HEK293 (cell line): Measurements from ENCODE around the gene ESCO1.

Experiments used
- EGR2 ChIP-seq: fragments of 450-650 bp; formaldehyde crosslinking; IDR thresholded peaks from 2 replicates; pipeline ENCODE4 v1.5.1; 2016; ENCODE audit warnings: low read depth, missing biosample characterization, missing genetic modification characterization
- HOXC10 ChIP-seq: sonication (generic); formaldehyde crosslinking; IDR thresholded peaks from 2 replicates; pipeline ENCODE4 v1.8.1; 2023; ENCODE audit warnings: mild to moderate bottlenecking, missing genetic modification reagents
- OSR2 ChIP-seq: fragments of 450-650 bp; formaldehyde crosslinking; IDR thresholded peaks from 2 replicates; pipeline ENCODE4 v1.5.1; 2016; ENCODE audit warnings: missing biosample characterization, missing genetic modification characterization
- ZNF121 ChIP-seq: fragments of 450-650 bp; formaldehyde crosslinking; IDR thresholded peaks from 2 replicates; pipeline ENCODE4 v1.5.1; 2016; ENCODE audit warnings: missing biosample characterization, missing genetic modification characterization
- ZNF266 ChIP-seq: fragments of 450-650 bp; formaldehyde crosslinking; IDR thresholded peaks from 2 replicates; pipeline ENCODE4 v1.5.1; 2016; ENCODE audit warnings: missing biosample characterization, missing genetic modification characterization, low read depth
- ZNF335 ChIP-seq: fragments of 450-650 bp; formaldehyde crosslinking; conservative IDR thresholded peaks from 2 replicates; pipeline ENCODE4 v1.5.1; 2016; ENCODE audit warnings: missing biosample characterization, missing genetic modification characterization
- ZNF341 ChIP-seq: fragments of 450-650 bp; formaldehyde crosslinking; IDR thresholded peaks from 2 replicates; pipeline ENCODE4; 2016; ENCODE audit warnings: low read depth, missing biosample characterization, missing genetic modification characterization
- ZNF404 ChIP-seq: fragments of 450-650 bp; formaldehyde crosslinking; IDR thresholded peaks from 2 replicates; pipeline ENCODE4 v1.5.1; 2017; ENCODE audit warnings: missing biosample characterization, missing genetic modification characterization
- ZNF514 ChIP-seq: fragments of 450-650 bp; formaldehyde crosslinking; IDR thresholded peaks from 2 replicates; pipeline ENCODE4 v1.5.1; 2016; ENCODE audit warnings: missing biosample characterization, missing genetic modification characterization
- ZNF521 ChIP-seq: fragments of 450-650 bp; formaldehyde crosslinking; IDR thresholded peaks from 2 replicates; pipeline ENCODE4 v1.5.1; 2017; ENCODE audit warnings: missing biosample characterization, mild to moderate bottlenecking, missing genetic modification characterization
- ZNF549 ChIP-seq: fragments of 450-650 bp; IDR thresholded peaks from 2 replicates; pipeline ENCODE4 v1.5.1; 2018; ENCODE audit warnings: missing biosample characterization, missing genetic modification characterization, mild to moderate bottlenecking, inconsistent platforms, moderate library complexity
- ZNF629 ChIP-seq: fragments of 450-650 bp; formaldehyde crosslinking; IDR thresholded peaks from 2 replicates; pipeline ENCODE4 v1.5.1; 2017; ENCODE audit warnings: missing biosample characterization, missing genetic modification characterization
- ZNF639 ChIP-seq: fragments of 450-650 bp; formaldehyde crosslinking; IDR thresholded peaks from 2 replicates; pipeline ENCODE4 v1.5.1; 2016; ENCODE audit warnings: missing biosample characterization, missing genetic modification characterization
- ZNF658 ChIP-seq: fragments of 450-650 bp; formaldehyde crosslinking; IDR thresholded peaks from 2 replicates; pipeline ENCODE4; 2016; ENCODE audit warnings: missing biosample characterization, missing genetic modification characterization
- ZNF670 ChIP-seq: fragments of 450-650 bp; formaldehyde crosslinking; IDR thresholded peaks from 2 replicates; pipeline ENCODE4 v1.5.1; 2016; ENCODE audit warnings: missing biosample characterization, missing genetic modification characterization, low read depth
- ZSCAN18 ChIP-seq: fragments of 450-650 bp; formaldehyde crosslinking; IDR thresholded peaks from 2 replicates; pipeline ENCODE4 v1.5.1; 2016; ENCODE audit warnings: missing biosample characterization, missing genetic modification characterization
- ZSCAN30 ChIP-seq: fragments of 450-650 bp; IDR thresholded peaks from 2 replicates; pipeline ENCODE4 v1.5.1; 2018; ENCODE audit warnings: missing biosample characterization, mild to moderate bottlenecking, missing genetic modification characterization, moderate library complexity
- TF ChIP-seq, protein P1 (sequence below): fragments of 450-650 bp; formaldehyde crosslinking; IDR thresholded peaks from 2 replicates; pipeline ENCODE4 v1.5.1; 2016; ENCODE audit warnings: missing biosample characterization, missing genetic modification characterization, borderline replicate concordance
- TF ChIP-seq, protein P2 (sequence below): fragments of 450-650 bp; formaldehyde crosslinking; IDR thresholded peaks from 2 replicates; pipeline ENCODE4 v1.5.1; 2016; ENCODE audit warnings: missing biosample characterization, missing genetic modification characterization
- TF ChIP-seq, protein P3 (sequence below): fragments of 450-650 bp; formaldehyde crosslinking; IDR thresholded peaks from 2 replicates; pipeline ENCODE4 v1.5.1; 2016; ENCODE audit warnings: missing biosample characterization, missing genetic modification characterization, low read depth
- TF ChIP-seq, protein P4 (sequence below): fragments of 450-650 bp; formaldehyde crosslinking; IDR thresholded peaks from 2 replicates; pipeline ENCODE4 v1.5.1; 2017; ENCODE audit warnings: missing biosample characterization, missing genetic modification characterization
- TF ChIP-seq, protein P5 (sequence below): fragments of 450-650 bp; formaldehyde crosslinking; IDR thresholded peaks from 2 replicates; pipeline ENCODE4 v1.5.1; 2016; ENCODE audit warnings: missing biosample characterization, missing genetic modification characterization

The ESCO1 gene

GRCh38 chr18:21600526-21601410, at the start of gene ESCO1 (continued):
- TF ChIP-seq, protein P1, sequence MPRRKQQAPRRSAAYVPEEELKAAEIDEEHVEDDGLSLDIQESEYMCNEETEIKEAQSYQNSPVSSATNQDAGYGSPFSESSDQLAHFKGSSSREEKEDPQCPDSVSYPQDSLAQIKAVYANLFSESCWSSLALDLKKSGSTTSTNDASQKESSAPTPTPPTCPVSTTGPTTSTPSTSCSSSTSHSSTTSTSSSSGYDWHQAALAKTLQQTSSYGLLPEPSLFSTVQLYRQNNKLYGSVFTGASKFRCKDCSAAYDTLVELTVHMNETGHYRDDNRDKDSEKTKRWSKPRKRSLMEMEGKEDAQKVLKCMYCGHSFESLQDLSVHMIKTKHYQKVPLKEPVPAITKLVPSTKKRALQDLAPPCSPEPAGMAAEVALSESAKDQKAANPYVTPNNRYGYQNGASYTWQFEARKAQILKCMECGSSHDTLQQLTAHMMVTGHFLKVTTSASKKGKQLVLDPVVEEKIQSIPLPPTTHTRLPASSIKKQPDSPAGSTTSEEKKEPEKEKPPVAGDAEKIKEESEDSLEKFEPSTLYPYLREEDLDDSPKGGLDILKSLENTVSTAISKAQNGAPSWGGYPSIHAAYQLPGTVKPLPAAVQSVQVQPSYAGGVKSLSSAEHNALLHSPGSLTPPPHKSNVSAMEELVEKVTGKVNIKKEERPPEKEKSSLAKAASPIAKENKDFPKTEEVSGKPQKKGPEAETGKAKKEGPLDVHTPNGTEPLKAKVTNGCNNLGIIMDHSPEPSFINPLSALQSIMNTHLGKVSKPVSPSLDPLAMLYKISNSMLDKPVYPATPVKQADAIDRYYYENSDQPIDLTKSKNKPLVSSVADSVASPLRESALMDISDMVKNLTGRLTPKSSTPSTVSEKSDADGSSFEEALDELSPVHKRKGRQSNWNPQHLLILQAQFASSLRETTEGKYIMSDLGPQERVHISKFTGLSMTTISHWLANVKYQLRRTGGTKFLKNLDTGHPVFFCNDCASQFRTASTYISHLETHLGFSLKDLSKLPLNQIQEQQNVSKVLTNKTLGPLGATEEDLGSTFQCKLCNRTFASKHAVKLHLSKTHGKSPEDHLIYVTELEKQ (tag by site-specific recombination) = no peak
- TF ChIP-seq ZNF404 (tag by site-specific recombination) = no peak
- no peak; the same call in 1 of the 2 replicates for TF ChIP-seq EGR2 (tag by site-specific recombination)
- no peak for TF ChIP-seq ZNF670
- TF ChIP-seq, protein P2, sequence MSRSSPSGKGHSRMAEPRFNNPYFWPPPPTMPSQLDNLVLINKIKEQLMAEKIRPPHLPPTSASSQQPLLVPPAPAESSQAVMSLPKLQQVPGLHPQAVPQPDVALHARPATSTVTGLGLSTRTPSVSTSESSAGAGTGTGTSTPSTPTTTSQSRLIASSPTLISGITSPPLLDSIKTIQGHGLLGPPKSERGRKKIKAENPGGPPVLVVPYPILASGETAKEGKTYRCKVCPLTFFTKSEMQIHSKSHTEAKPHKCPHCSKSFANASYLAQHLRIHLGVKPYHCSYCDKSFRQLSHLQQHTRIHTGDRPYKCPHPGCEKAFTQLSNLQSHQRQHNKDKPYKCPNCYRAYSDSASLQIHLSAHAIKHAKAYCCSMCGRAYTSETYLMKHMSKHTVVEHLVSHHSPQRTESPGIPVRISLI (tag by site-specific recombination) = 0 out of 2 replicates have a peak, but pooled peaks have one; percentile 48
- TF ChIP-seq, protein P3, sequence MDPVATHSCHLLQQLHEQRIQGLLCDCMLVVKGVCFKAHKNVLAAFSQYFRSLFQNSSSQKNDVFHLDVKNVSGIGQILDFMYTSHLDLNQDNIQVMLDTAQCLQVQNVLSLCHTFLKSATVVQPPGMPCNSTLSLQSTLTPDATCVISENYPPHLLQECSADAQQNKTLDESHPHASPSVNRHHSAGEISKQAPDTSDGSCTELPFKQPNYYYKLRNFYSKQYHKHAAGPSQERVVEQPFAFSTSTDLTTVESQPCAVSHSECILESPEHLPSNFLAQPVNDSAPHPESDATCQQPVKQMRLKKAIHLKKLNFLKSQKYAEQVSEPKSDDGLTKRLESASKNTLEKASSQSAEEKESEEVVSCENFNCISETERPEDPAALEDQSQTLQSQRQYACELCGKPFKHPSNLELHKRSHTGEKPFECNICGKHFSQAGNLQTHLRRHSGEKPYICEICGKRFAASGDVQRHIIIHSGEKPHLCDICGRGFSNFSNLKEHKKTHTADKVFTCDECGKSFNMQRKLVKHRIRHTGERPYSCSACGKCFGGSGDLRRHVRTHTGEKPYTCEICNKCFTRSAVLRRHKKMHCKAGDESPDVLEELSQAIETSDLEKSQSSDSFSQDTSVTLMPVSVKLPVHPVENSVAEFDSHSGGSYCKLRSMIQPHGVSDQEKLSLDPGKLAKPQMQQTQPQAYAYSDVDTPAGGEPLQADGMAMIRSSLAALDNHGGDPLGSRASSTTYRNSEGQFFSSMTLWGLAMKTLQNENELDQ (tag by site-specific recombination) = no peak
- TF ChIP-seq, protein P4, sequence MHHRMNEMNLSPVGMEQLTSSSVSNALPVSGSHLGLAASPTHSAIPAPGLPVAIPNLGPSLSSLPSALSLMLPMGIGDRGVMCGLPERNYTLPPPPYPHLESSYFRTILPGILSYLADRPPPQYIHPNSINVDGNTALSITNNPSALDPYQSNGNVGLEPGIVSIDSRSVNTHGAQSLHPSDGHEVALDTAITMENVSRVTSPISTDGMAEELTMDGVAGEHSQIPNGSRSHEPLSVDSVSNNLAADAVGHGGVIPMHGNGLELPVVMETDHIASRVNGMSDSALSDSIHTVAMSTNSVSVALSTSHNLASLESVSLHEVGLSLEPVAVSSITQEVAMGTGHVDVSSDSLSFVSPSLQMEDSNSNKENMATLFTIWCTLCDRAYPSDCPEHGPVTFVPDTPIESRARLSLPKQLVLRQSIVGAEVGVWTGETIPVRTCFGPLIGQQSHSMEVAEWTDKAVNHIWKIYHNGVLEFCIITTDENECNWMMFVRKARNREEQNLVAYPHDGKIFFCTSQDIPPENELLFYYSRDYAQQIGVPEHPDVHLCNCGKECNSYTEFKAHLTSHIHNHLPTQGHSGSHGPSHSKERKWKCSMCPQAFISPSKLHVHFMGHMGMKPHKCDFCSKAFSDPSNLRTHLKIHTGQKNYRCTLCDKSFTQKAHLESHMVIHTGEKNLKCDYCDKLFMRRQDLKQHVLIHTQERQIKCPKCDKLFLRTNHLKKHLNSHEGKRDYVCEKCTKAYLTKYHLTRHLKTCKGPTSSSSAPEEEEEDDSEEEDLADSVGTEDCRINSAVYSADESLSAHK (tag by site-specific recombination) = no peak; the same call in 1 of the 2 replicates
- no peak for TF ChIP-seq ZNF658 (tag by site-specific recombination)
- TF ChIP-seq, protein P5, sequence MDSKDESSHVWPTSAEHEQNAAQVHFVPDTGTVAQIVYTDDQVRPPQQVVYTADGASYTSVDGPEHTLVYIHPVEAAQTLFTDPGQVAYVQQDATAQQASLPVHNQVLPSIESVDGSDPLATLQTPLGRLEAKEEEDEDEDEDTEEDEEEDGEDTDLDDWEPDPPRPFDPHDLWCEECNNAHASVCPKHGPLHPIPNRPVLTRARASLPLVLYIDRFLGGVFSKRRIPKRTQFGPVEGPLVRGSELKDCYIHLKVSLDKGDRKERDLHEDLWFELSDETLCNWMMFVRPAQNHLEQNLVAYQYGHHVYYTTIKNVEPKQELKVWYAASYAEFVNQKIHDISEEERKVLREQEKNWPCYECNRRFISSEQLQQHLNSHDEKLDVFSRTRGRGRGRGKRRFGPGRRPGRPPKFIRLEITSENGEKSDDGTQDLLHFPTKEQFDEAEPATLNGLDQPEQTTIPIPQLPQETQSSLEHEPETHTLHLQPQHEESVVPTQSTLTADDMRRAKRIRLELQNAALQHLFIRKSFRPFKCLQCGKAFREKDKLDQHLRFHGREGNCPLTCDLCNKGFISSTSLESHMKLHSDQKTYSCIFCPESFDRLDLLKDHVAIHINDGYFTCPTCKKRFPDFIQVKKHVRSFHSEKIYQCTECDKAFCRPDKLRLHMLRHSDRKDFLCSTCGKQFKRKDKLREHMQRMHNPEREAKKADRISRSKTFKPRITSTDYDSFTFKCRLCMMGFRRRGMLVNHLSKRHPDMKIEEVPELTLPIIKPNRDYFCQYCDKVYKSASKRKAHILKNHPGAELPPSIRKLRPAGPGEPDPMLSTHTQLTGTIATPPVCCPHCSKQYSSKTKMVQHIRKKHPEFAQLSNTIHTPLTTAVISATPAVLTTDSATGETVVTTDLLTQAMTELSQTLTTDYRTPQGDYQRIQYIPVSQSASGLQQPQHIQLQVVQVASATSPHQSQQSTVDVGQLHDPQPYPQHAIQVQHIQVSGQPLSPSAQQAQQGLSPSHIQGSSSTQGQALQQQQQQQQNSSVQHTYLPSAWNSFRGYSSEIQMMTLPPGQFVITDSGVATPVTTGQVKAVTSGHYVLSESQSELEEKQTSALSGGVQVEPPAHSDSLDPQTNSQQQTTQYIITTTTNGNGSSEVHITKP (tag by site-specific recombination) = peak; percentile 81
- TF ChIP-seq ZNF121 (tag by site-specific recombination) = no peak
- no peak for TF ChIP-seq OSR2 (tag by site-specific recombination)
- TF ChIP-seq ZNF341 = peak; percentile 82
- TF ChIP-seq ZNF639 (tag by site-specific recombination) = 0 out of 2 replicates have a peak, but pooled peaks have one; percentile 42
- TF ChIP-seq ZNF629 = peak; percentile 85
- peak; percentile 74; the same call in 1 of the 2 replicates for TF ChIP-seq ZSCAN30
- no peak for TF ChIP-seq ZNF514 (tag by site-specific recombination)
- peak; percentile 89 for TF ChIP-seq ZNF335
- no peak for TF ChIP-seq ZNF521 (tag by site-specific recombination)
- no peak for TF ChIP-seq ZSCAN18
- TF ChIP-seq ZNF549 = no peak
- TF ChIP-seq HOXC10 = no peak
- TF ChIP-seq ZNF266 (tag by site-specific recombination) = no peak
